ENCODE data around the gene MRAS.
A peak's percentile ranks its signal among the peaks of the same experiment; 100 is the strongest.
"Not testable (repeated sequence)": the region's sequence is repeated elsewhere in the genome, so short reads cannot be mapped to it uniquely, and the experiment has no call there.

Gene MRAS

DNA sequence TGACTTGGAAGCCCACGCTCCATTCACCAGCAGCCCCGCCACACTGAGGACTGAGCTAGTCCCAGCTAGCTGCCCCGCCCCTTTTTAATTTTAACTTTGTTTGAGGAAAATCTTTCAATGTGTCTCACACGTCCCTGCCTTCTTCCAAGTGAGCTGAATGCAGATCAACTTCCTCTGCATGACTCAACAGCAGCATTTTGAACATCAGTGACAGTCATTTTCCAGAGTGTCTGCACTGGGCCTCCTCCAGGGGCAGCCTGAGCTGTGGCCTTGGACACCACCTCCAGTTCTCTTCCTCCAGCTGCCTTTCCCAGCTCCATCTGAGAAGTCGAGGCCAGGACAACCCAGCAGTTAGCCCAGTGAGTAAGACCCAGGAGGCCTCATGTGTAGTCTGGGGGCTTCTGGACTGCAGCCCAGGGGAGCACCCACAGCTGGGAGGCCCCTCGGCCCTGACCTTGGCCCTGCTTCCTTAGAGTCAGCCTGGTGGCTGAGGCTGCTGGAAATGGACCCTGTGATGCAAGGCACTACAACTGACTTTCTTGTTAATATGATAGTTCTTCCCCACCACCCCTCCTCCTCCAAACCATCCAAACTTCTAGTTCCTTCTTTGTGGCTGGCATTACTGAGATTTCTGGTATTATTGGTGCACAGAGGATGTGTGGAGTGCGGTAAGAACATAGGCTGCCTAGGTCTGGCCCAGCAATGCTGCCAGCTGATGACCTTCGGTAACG, 64.6 kb downstream of the MRAS start:
- Mint-ChIP-seq H3K4me3 (peak overlapping the region; percentile 44), H3K4me1 (ENCODE audit: low read depth) (peaks cover 82% of the 10 kb centered on the region), H3K27me3 (peaks cover 4% of the 10 kb centered on the region), H3K36me3 (ENCODE audit: low read depth) (no peaks in the 10 kb centered on the region), H3K27ac (peak overlapping the region; percentile 98), H3K9me3 (no peaks in the 10 kb centered on the region)
- intact Hi-C loops (cut with micrococcal nuclease), result no loop called here

DNA sequence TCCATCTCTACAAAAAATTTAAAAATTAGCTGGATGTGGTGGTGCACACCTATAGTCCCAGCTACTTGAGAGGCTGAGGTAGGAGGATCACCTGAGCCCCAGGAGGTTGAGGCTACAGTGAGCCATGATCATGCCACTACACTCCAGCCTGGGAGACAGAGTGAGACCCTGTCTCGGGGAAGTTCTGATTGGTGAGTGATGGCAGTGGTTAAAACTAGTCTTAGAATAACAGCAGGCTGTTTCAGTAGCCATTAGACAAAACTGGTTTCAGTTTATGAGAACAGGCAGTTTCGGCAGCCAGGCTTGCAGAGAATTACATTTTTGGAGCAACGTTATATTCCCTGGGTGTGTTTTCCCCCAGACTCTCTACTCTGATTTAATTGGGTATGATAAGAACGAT, 67.9 kb downstream of the MRAS start:
- H3K4me3 Mint-ChIP-seq; H3K27me3 Mint-ChIP-seq; intact Hi-C loops (cut with micrococcal nuclease); H3K36me3 Mint-ChIP-seq (ENCODE audit: low read depth); H3K9me3 Mint-ChIP-seq: not testable (repeated sequence)
- H3K4me1 Mint-ChIP-seq (ENCODE audit: low read depth), result peaks cover 50% of the 10 kb centered on the region
- H3K27ac Mint-ChIP-seq, result peak overlapping the region; percentile 60

DNA sequence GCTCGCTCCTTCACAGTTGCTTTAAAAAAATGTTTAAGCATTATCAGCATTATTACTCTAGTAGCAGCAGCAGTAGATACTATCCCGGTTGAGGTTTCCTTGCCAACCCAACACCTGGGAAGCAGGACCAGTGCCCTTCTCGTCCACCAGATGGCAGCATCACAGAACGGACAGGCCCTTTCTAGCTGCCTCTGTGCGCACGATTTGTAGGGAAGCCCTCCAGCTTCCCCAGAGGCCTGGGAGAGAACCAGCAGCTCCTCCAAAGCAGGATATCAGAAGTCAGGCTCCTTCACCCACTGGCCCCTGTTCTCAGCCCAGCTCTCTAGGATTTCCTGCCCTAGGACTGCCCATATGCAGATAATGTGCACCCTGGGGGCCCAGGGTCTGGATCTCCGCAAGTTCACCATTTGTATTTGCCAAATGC, 69.2 kb downstream of the MRAS start:
- Mint-ChIP-seq H3K36me3 (ENCODE audit: low read depth) (no peaks in the 10 kb centered on the region), H3K4me1 (ENCODE audit: low read depth) (peaks cover 38% of the 10 kb centered on the region), H3K4me3 (no peak overlapping the region), H3K27ac (no peak overlapping the region), H3K27me3 (peaks cover 7% of the 10 kb centered on the region), H3K9me3 (no peaks in the 10 kb centered on the region)
- intact Hi-C loops (cut with micrococcal nuclease), result no loop called here

DNA sequence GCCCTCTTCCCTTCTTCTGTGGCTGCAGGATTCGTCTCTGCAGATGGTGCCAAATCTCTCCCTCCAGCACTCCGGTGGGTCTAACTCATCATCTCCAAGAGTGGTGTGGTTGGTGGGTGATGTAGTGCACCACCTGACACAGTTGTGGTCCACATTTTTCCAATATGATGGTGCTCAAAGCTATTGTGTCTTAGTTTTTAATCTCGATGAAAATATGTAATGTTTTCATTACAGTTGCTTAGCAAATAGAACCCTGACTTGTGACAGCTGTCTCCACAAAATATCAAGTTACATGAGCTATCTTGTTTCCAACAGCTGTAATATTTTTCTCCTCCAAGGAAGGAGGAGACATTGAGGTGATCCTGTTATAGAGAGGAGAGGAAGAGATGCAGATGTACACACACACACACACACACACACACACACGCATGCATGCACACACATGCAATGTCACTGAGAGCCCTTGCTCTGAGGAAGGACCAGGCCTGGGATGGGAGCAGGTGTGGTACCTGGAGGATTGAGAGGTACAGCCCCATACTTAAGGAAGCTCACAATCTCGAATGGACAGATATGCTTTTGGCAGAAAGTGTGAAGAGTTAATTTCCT, 70.3 kb downstream of the MRAS start:
- H3K4me3 Mint-ChIP-seq, result no peak overlapping the region
- peaks cover 27% of the 10 kb centered on the region for H3K4me1 Mint-ChIP-seq (ENCODE audit: low read depth)
- peaks cover 7% of the 10 kb centered on the region for H3K27me3 Mint-ChIP-seq
- intact Hi-C loops (cut with micrococcal nuclease), result no loop called here
- no peaks in the 10 kb centered on the region for H3K36me3 Mint-ChIP-seq (ENCODE audit: low read depth)
- H3K9me3 Mint-ChIP-seq, result no peaks in the 10 kb centered on the region
- no peak overlapping the region for H3K27ac Mint-ChIP-seq

DNA sequence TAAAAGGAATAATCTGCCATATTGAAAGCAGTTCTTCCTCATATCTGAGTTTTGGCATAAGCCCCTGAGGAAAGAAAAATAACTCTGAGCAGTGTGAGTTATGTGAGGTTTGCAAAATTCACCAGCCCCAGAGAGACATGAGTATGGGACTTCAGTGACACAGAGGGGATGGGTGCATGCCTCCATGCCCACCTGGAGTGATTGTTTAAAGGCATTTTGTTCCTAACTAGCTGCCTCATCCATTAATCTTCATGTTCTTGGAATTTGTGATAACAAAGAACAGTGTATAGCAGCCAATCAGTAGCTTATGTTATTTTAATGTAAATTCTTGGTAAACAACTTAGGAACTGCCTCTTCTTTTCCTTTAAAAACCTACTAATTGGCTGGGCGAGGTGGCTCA, 74.9 kb downstream of the MRAS start:
- Mint-ChIP-seq H3K4me1 (ENCODE audit: low read depth) (no peaks in the 10 kb centered on the region), H3K27ac (no peak overlapping the region), H3K27me3 (peaks cover 5% of the 10 kb centered on the region), H3K36me3 (ENCODE audit: low read depth) (no peaks in the 10 kb centered on the region), H3K4me3 (no peak overlapping the region), H3K9me3 (no peaks in the 10 kb centered on the region)
- intact Hi-C loops (cut with micrococcal nuclease), result no loop called here

DNA sequence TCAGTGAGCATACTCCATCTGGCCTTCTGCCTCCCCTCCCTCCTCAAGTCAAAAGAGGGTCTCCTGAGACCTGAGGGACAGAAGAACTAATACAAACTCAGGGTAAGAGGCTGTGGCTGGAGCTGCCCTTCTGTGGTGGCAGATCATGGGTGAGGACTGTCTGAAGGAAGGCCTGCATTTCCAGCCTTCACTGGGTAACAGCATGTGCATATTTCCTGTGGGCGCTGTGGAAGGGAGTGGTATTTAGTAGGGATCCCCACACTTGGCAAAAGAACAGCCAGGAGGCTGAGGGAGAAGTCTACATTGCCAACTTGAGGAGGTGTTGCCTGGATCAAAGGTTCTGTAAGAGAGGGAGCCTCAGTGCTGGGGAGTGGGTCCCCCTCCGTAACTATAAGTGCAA, 75.9 kb downstream of the MRAS start:
- Mint-ChIP-seq H3K4me3 (no peak overlapping the region), H3K9me3 (no peaks in the 10 kb centered on the region), H3K4me1 (ENCODE audit: low read depth) (no peaks in the 10 kb centered on the region), H3K27ac (no peak overlapping the region), H3K36me3 (ENCODE audit: low read depth) (no peaks in the 10 kb centered on the region), H3K27me3 (peaks cover 5% of the 10 kb centered on the region)
- intact Hi-C loops (cut with micrococcal nuclease), result no loop called here

DNA sequence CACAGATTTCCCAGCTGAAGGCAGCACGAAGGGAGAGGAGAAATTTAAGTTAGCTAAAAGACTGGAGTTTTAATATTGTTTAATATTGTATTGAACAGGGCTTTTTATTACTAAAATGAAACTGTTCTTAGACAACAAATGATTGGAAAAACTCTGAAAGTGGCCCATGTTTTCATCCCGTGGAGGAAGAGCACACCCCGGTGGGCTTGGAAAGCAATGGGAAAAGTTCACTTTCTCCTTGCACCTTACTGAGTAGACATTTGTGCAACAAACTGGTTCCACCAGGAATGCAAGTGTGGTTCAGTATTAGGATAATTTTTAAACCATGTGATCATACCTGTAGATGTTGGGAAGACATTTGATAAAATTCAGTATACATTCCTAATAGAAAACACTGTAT, 77.8 kb downstream of the MRAS start:
- Mint-ChIP-seq H3K4me1 (ENCODE audit: low read depth) (no peaks in the 10 kb centered on the region), H3K36me3 (ENCODE audit: low read depth) (no peaks in the 10 kb centered on the region), H3K27ac (no peak overlapping the region), H3K9me3 (no peaks in the 10 kb centered on the region), H3K27me3 (peaks cover 19% of the 10 kb centered on the region), H3K4me3 (no peak overlapping the region)
- intact Hi-C loops (cut with micrococcal nuclease), result loop anchor here (1.0 to 2.0 kb wide), 2 partner anchors 94 to 357 kb away; no protein-coding TSS in a partner anchor

DNA sequence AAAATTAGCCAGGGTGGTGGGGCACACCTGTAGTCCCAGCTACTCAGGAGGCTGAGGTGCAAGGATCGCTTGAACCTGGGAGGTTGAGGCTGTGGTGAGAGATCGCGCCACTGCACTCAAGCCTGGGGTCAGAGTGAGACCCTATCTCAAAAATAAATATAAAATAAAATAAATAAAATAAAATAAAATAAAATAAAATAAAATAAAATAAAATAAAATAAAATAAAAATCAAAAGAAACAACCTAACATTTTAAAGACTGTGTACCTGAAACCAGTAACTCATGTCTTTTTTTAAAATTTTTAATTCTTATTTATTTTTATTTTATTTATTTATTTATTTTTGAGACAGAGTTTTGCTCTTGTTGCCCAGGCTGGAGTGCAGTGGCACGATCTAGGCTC, 78.4 kb downstream of the MRAS start:
- peaks cover 23% of the 10 kb centered on the region for H3K27me3 Mint-ChIP-seq
- H3K36me3 Mint-ChIP-seq (ENCODE audit: low read depth); H3K4me3 Mint-ChIP-seq; H3K27ac Mint-ChIP-seq; H3K4me1 Mint-ChIP-seq (ENCODE audit: low read depth); H3K9me3 Mint-ChIP-seq: not testable (repeated sequence)
- intact Hi-C loops (cut with micrococcal nuclease), result loop anchor here (1.0 to 2.0 kb wide), 2 partner anchors 94 to 358 kb away; no protein-coding TSS in a partner anchor

DNA sequence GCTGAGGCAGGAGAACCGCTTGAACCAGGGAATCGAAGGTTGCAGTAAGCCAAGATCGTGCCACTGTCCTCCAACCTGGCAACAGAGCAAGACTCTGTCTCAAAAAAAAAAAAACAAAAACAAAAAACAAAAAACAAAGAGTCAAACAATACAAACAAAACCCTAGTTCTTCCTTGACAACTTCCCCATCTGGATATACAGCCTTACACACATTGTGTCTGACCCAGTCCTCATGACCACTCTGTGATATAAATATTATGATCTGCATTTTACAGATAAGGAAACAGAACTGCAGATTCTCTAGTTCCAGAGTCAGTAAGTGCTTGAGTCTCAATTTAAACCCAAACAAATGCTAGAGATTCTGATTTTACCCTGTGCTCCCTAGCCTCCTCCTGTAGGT, 81.3 kb downstream of the MRAS start:
- H3K27me3 Mint-ChIP-seq, result peaks cover 48% of the 10 kb centered on the region
- H3K9me3 Mint-ChIP-seq, result no peaks in the 10 kb centered on the region
- H3K36me3 Mint-ChIP-seq (ENCODE audit: low read depth), result no peaks in the 10 kb centered on the region
- peaks cover 16% of the 10 kb centered on the region for H3K4me1 Mint-ChIP-seq (ENCODE audit: low read depth)
- H3K27ac Mint-ChIP-seq, result no peak overlapping the region
- H3K4me3 Mint-ChIP-seq, result no peak overlapping the region
- intact Hi-C loops (cut with micrococcal nuclease), result no loop called here

DNA sequence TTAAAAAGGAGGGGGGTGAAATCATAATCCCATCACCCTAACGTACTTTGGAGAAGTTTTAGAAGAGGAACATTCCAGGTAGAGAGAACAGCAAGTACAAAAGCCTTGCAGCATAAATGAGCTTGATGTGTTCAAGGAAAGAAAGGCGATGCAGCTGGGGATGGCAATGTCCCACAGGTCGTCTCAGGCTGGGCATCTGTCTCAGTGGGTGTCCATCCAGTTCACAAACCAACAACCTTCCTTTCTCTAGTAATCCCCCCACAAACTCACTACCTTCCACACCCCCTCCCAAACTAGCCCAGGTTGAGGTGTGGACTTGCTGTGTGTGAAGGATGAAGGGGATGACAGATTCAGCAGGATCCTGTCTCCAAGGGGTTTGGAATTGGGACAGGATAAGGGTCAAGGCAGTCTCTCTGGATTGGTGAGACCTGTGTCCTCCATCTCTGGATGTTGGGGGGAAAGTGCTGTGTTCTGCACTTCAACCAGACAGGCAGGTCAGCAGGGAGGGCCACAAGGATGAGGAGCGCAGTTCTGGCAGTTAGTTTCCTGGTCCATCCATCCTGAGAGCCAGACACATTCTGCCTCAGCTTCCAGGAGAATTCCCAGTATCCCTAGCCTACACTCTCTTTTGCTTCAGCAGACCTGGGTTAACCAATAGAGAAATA, 84.3 kb downstream of the MRAS start:
- Mint-ChIP-seq H3K9me3 (no peaks in the 10 kb centered on the region), H3K4me3 (no peak overlapping the region), H3K27ac (no peak overlapping the region), H3K36me3 (ENCODE audit: low read depth) (no peaks in the 10 kb centered on the region), H3K4me1 (ENCODE audit: low read depth) (peaks cover 24% of the 10 kb centered on the region), H3K27me3 (peaks cover 77% of the 10 kb centered on the region)
- intact Hi-C loops (cut with micrococcal nuclease), result no loop called here

DNA sequence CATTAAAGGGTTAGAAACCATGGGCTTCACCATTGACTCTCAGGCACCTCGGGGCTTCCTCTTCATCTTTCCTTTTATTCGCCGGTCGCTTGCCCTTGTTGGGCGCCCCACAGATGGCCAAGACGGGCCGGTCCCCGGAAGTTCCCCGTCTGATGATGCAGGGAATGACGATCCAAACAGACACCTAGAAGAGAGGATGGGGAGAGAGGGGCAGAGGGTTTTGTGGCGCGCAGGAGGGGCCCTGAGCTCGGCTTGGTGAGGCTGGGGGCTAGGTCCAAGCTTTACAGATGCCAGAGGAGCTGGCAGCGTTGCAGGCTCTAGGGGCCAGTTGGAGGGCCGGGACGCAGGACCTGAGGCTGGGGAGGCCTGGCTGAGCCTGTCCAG, 85.5 kb downstream of the MRAS start:
- H3K4me1 Mint-ChIP-seq (ENCODE audit: low read depth), result peaks cover 24% of the 10 kb centered on the region
- peak overlapping the region; percentile 84 for H3K4me3 Mint-ChIP-seq
- H3K27me3 Mint-ChIP-seq, result peaks cover 82% of the 10 kb centered on the region
- no peak overlapping the region for H3K27ac Mint-ChIP-seq
- H3K36me3 Mint-ChIP-seq (ENCODE audit: low read depth), result no peaks in the 10 kb centered on the region
- no peaks in the 10 kb centered on the region for H3K9me3 Mint-ChIP-seq
- intact Hi-C loops (cut with micrococcal nuclease), result no loop called here

DNA sequence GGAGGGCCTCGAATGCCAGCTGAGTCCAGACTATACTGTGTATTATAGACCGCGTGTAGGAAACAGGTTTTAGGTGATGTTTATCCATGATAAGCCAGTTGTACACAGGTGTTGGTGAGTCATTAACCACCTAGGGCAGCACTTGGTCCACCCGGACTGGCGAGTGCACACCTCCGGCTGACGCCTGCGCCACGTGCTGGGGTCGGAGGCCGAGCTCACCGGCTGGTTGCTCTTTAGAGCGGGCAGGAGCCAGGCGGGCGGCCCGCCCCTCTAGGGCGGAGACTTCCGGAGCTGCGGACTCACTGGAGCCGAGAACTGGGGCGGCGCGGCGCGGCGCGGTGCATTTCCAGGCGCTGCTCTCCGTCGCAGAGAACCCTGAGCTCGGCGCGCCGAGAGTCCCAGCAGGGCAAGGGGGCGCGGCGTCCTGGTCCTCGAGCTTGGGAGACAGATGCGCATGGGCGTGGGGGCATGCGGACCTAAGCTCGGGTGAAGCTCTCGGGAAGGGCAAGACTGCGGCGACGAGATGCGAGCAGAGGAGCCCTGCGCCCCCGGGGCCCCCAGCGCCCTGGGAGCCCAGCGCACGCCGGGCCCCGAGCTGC, 86.0 kb downstream of the MRAS start, which contains the start of gene ESYT3:
Gene ESYT3 (plus strand): TSS at position 341 of the 599 bp plus-strand sequence. CDS start 183 bp downstream, at position 524.
- H3K36me3 Mint-ChIP-seq (ENCODE audit: low read depth), result no peaks in the 10 kb centered on the region
- H3K27me3 Mint-ChIP-seq, result peaks cover 84% of the 10 kb centered on the region
- peak within 1 kb of the TSS; percentile 84 for H3K4me3 Mint-ChIP-seq
- H3K4me1 Mint-ChIP-seq (ENCODE audit: low read depth), result peaks cover 24% of the 10 kb centered on the region
- no peaks in the 10 kb centered on the region for H3K9me3 Mint-ChIP-seq
- no peak within 1 kb of the TSS for H3K27ac Mint-ChIP-seq
- intact Hi-C loops (cut with micrococcal nuclease), result no loop called here

DNA sequence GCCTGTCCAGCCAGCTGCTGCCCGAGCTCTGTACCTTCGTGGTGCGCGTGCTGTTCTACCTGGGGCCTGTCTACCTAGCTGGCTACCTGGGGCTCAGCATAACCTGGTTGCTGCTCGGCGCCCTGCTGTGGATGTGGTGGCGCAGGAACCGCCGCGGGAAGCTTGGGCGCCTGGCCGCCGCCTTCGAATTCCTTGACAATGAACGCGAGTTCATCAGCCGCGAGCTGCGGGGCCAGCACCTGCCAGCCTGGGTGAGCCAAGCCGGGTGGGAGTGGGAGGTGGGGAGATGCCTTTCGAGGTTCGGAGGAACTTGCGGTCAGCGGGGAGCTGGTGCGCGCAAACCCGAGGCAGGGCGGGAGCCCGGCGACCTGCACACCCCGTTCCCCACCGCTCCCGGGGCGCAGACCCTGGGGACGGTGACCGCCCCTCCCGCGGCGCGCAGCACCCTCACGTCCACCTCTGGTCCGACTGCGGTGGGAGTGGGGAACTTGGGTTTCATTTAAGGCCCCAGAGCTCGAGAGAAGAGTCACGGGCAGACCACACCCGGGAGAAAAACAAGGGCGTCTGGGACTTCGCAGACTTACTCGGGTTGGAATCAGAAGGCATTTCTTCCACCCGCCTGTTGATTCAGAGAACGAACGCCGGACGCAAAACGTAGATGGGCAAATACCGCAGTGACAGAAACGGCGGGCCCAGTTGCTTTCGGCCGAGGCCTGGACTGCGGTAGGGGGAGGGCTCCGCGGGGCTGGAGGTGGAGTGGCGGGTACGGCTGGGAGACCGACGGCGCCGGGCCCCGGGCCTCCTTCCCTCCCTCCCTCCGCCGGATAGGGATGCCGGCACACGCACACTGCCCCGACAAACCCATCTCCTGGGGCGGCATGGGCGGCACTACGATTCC, 86.7 kb downstream of the MRAS start:
- Mint-ChIP-seq H3K4me1 (ENCODE audit: low read depth) (peaks cover 24% of the 10 kb centered on the region), H3K27me3 (peaks cover 81% of the 10 kb centered on the region), H3K4me3 (peak overlapping the region; percentile 66), H3K9me3 (no peaks in the 10 kb centered on the region), H3K27ac (no peak overlapping the region), H3K36me3 (ENCODE audit: low read depth) (no peaks in the 10 kb centered on the region)
- intact Hi-C loops (cut with micrococcal nuclease), result no loop called here
